ENCODE data around the gene LTBP3. TPM values are rescaled to one million over a fixed set of nuclear protein-coding genes. Genes with fewer than 3 reads are reported as not detected.

The LTBP3 gene

GRCh38 chr11:65489706-65490320 is 68.3 kb downstream of the LTBP3 start:
- Histone ChIP-seq H3K36me3 (ENCODE audit: control insufficient read depth in 1 of 2, insufficient read depth in 2 of 2, low read depth in 1 of 2, low read length in 2 of 2) (no peaks in the 10 kb centered on the region), H3K27me3 (ENCODE audit: control insufficient read depth in 1 of 2, insufficient read depth in 1 of 2, low read length in 2 of 2) (no peaks in the 10 kb centered on the region), H3K14ac (ENCODE audit: low read length in 2 of 2) (peak overlapping the region; percentile 16 to 91), H4K8ac (ENCODE audit: low read length) (peak overlapping the region; percentile 88), H3K4me3 (ENCODE audit: insufficient read depth in 1 of 2, low read depth in 1 of 2, low read length in 2 of 2) (peak overlapping the region in 1 of 2 experiments; percentile 44), H3K79me1 (replicated peaks; ENCODE audit: low read length, poor library complexity, severe bottlenecking) (no peaks in the 10 kb centered on the region), H4K91ac (ENCODE audit: low read length) (peak overlapping the region; percentile 96), H3K23ac (ENCODE audit: low read length in 2 of 2) (peak overlapping the region in 1 of 2 experiments; percentile 5), H2BK5ac (ENCODE audit: low read depth, low read length, poor library complexity, severe bottlenecking) (peak overlapping the region; percentile 96), H3K4me2 (ENCODE audit: low read length, poor library complexity, severe bottlenecking) (no peak overlapping the region), H3K27ac (ENCODE audit: low read length, poor library complexity, severe bottlenecking) (peak overlapping the region; percentile 93), H2AK5ac (ENCODE audit: low read length, severe bottlenecking) (peak overlapping the region; percentile 41), H3K9ac (ENCODE audit: low read length) (peak overlapping the region; percentile 98), H2BK12ac (ENCODE audit: low read length in 2 of 2) (peak overlapping the region; percentile 95 to 98), H3K18ac (ENCODE audit: low read depth in 1 of 2, low read length in 2 of 2) (peak overlapping the region; percentile 92 to 97), H3K4ac (ENCODE audit: low read depth in 1 of 2, low read length in 2 of 2) (peak overlapping the region; percentile 94 to 96), H3K9me3 (ENCODE audit: control insufficient read depth, low read length) (no peaks in the 10 kb centered on the region), H2AFZ (ENCODE audit: low read depth, low read length) (no peak overlapping the region), H3K4me1 (ENCODE audit: control insufficient read depth, insufficient read depth, low read depth, low read length) (peaks cover 63% of the 10 kb centered on the region), H2BK15ac (ENCODE audit: low read depth, poor library complexity, severe bottlenecking) (peak overlapping the region; percentile 77), H2BK120ac (ENCODE audit: low read depth, low read length) (peak overlapping the region; percentile 78)
- WGBS, result 24% methylated on average over 8 of the region's 8 CpGs
- no peak for DNase-seq

GRCh38 chr11:65489035-65489705 is 69.0 kb downstream of the LTBP3 start:
- peak overlapping the region in 1 of 2 experiments; percentile 38 for H3K4me3 ChIP-seq (ENCODE audit: insufficient read depth in 1 of 2, low read depth in 1 of 2, low read length in 2 of 2)
- no peaks in the 10 kb centered on the region for H3K9me3 ChIP-seq (ENCODE audit: control insufficient read depth, low read length)
- H3K4ac ChIP-seq (ENCODE audit: low read depth in 1 of 2, low read length in 2 of 2), result peak overlapping the region; percentile 94 to 97
- H3K36me3 ChIP-seq (ENCODE audit: control insufficient read depth in 1 of 2, insufficient read depth in 2 of 2, low read depth in 1 of 2, low read length in 2 of 2), result no peaks in the 10 kb centered on the region
- H3K27ac ChIP-seq (ENCODE audit: low read length, poor library complexity, severe bottlenecking), result peak overlapping the region; percentile 93
- H4K91ac ChIP-seq (ENCODE audit: low read length), result peak overlapping the region; percentile 97
- peak overlapping the region; percentile 74 for H2AK5ac ChIP-seq (ENCODE audit: low read length, severe bottlenecking)
- no peaks in the 10 kb centered on the region for H3K79me1 ChIP-seq (replicated peaks; ENCODE audit: low read length, poor library complexity, severe bottlenecking)
- H2BK15ac ChIP-seq (ENCODE audit: low read depth, poor library complexity, severe bottlenecking), result peak overlapping the region; percentile 95
- peak overlapping the region in 1 of 2 experiments; percentile 98 for H3K23ac ChIP-seq (ENCODE audit: low read length in 2 of 2)
- peak overlapping the region; percentile 97 for H2BK120ac ChIP-seq (ENCODE audit: low read depth, low read length)
- peak overlapping the region; percentile 98 to 99 for H2BK12ac ChIP-seq (ENCODE audit: low read length in 2 of 2)
- 1% methylated on average over 10 of the region's 10 CpGs for whole genome bisulfite sequencing
- peak overlapping the region; percentile 96 for H4K8ac ChIP-seq (ENCODE audit: low read length)
- H2AFZ ChIP-seq (ENCODE audit: low read depth, low read length), result no peak overlapping the region
- peak overlapping the region; percentile 96 for H2BK5ac ChIP-seq (ENCODE audit: low read depth, low read length, poor library complexity, severe bottlenecking)
- peak overlapping the region; percentile 92 to 100 for H3K18ac ChIP-seq (ENCODE audit: low read depth in 1 of 2, low read length in 2 of 2)
- no peaks in the 10 kb centered on the region for H3K27me3 ChIP-seq (ENCODE audit: control insufficient read depth in 1 of 2, insufficient read depth in 1 of 2, low read length in 2 of 2)
- H3K4me1 ChIP-seq (ENCODE audit: control insufficient read depth, insufficient read depth, low read depth, low read length), result peaks cover 61% of the 10 kb centered on the region
- H3K14ac ChIP-seq (ENCODE audit: low read length in 2 of 2), result peak overlapping the region in 1 of 2 experiments; percentile 95
- DNase-seq, result peak; percentile 98
- H3K4me2 ChIP-seq (ENCODE audit: low read length, poor library complexity, severe bottlenecking), result peak overlapping the region; percentile 67
- peak overlapping the region; percentile 98 for H3K9ac ChIP-seq (ENCODE audit: low read length)

Small RNA genes lying within 50 kb of the gene (small RNA-seq; reads per million reads assigned to genes)
- not detected for gene AP001362.1 (ENCODE audit: low read depth)
- gene RF01684 (ENCODE audit: low read depth), result not detected

Measured in mesenchymal stem cell (in vitro differentiated cells and primary cell).